BLaER1 (cell line): ENCODE measurements around the gene SMAD4.

Source experiments
- H3K27ac ChIP-seq: shearing (Covaris generic); formaldehyde crosslinking; 2 replicates; pipeline ENCODE4 v1.8.1; 2022
- H3K27me3 ChIP-seq: shearing (Covaris generic); formaldehyde crosslinking; 2 replicates; pipeline ENCODE4 v1.8.1; 2022
- H3K36me3 ChIP-seq: shearing (Covaris generic); formaldehyde crosslinking; 2 replicates; pipeline ENCODE4 v1.8.1; 2022
- H3K4me1 ChIP-seq: shearing (Covaris generic); formaldehyde crosslinking; 2 replicates; pipeline ENCODE4 v1.8.1; 2022
- H3K4me2 ChIP-seq: shearing (Covaris generic); formaldehyde crosslinking; 2 replicates; pipeline ENCODE4 v1.8.1; 2022
- H3K4me3 ChIP-seq: shearing (Covaris generic); formaldehyde crosslinking; 2 replicates; pipeline ENCODE4 v1.8.1; 2022
- H3K9ac ChIP-seq: shearing (Covaris generic); formaldehyde crosslinking; 2 replicates; pipeline ENCODE4 v1.8.1; 2022
- H3K9me3 ChIP-seq: shearing (Covaris generic); formaldehyde crosslinking; 2 replicates; pipeline ENCODE4 v1.8.1; 2022
- H4K20me1 ChIP-seq: shearing (Covaris generic); formaldehyde crosslinking; 2 replicates; pipeline ENCODE4 v1.8.1; 2022
- Cebpa-rat ChIP-seq: shearing (Covaris generic); IDR thresholded peaks from 2 replicates; pipeline ENCODE4 v1.8.1; 2022

Gene SMAD4

GRCh38 chr18:51064256-51064655, 34.2 kb downstream of the SMAD4 start:
- no peak overlapping the region for H3K9ac ChIP-seq
- H4K20me1 ChIP-seq, result peaks cover 26% of the 10 kb centered on the region; the same call in 1 of the 2 replicates
- H3K9me3 ChIP-seq, result no peaks in the 10 kb centered on the region
- H3K4me2 ChIP-seq, result no peak overlapping the region
- no peak for TF ChIP-seq Cebpa-rat
- no peak overlapping the region for H3K4me3 ChIP-seq
- H3K27ac ChIP-seq, result no peak overlapping the region
- no peaks in the 10 kb centered on the region for H3K27me3 ChIP-seq
- peaks cover 89% of the 10 kb centered on the region for H3K36me3 ChIP-seq
- no peaks in the 10 kb centered on the region for H3K4me1 ChIP-seq

GRCh38 chr18:51066273-51066672, 36.3 kb downstream of the SMAD4 start:
- Histone ChIP-seq H3K36me3 (peaks cover 90% of the 10 kb centered on the region), H3K4me3 (no peak overlapping the region), H3K9ac (no peak overlapping the region), H4K20me1 (peaks cover 23% of the 10 kb centered on the region; the same call in 1 of the 2 replicates), H3K4me2 (no peak overlapping the region), H3K27me3 (no peaks in the 10 kb centered on the region), H3K4me1 (no peaks in the 10 kb centered on the region), H3K9me3 (no peaks in the 10 kb centered on the region), H3K27ac (no peak overlapping the region)
- no peak for TF ChIP-seq Cebpa-rat

GRCh38 chr18:51068105-51068504, 38.1 kb downstream of the SMAD4 start:
- Histone ChIP-seq H3K27ac (no peak overlapping the region), H3K36me3 (peaks cover 90% of the 10 kb centered on the region), H3K4me2 (no peak overlapping the region), H3K27me3 (no peaks in the 10 kb centered on the region), H3K9ac (no peak overlapping the region), H3K9me3 (no peaks in the 10 kb centered on the region), H3K4me3 (no peak overlapping the region), H4K20me1 (peaks cover 21% of the 10 kb centered on the region; the same call in 1 of the 2 replicates), H3K4me1 (no peaks in the 10 kb centered on the region)
- TF ChIP-seq Cebpa-rat, result no peak

- TF ChIP-seq Cebpa-rat, result no peak
- no peak overlapping the region for H3K4me2 ChIP-seq
- no peaks in the 10 kb centered on the region for H3K27me3 ChIP-seq
- no peak overlapping the region for H3K27ac ChIP-seq
- no peak overlapping the region for H3K4me3 ChIP-seq
- peaks cover 36% of the 10 kb centered on the region for H4K20me1 ChIP-seq
- peaks cover 87% of the 10 kb centered on the region for H3K36me3 ChIP-seq
- no peak overlapping the region for H3K9ac ChIP-seq
- no peaks in the 10 kb centered on the region for H3K9me3 ChIP-seq
- H3K4me1 ChIP-seq, result peaks cover 16% of the 10 kb centered on the region
These were observed 39.9 kb downstream of the SMAD4 start for GRCh38 chr18:51069885-51070284.

- Histone ChIP-seq H3K27me3 (no peaks in the 10 kb centered on the region), H3K36me3 (peaks cover 85% of the 10 kb centered on the region), H3K4me1 (peaks cover 16% of the 10 kb centered on the region), H4K20me1 (peaks cover 42% of the 10 kb centered on the region), H3K9ac (no peak overlapping the region), H3K4me2 (no peak overlapping the region), H3K9me3 (no peaks in the 10 kb centered on the region), H3K27ac (no peak overlapping the region), H3K4me3 (no peak overlapping the region)
- TF ChIP-seq Cebpa-rat, result no peak
These were observed 40.5 kb downstream of the SMAD4 start for GRCh38 chr18:51070545-51070944.

GRCh38 chr18:51072586-51073313, 42.7 kb downstream of the SMAD4 start:
- Histone ChIP-seq H3K4me3 (no peak overlapping the region), H3K27ac (no peak overlapping the region), H3K9me3 (no peaks in the 10 kb centered on the region), H3K9ac (no peak overlapping the region), H4K20me1 (peaks cover 64% of the 10 kb centered on the region), H3K4me2 (no peak overlapping the region), H3K27me3 (no peaks in the 10 kb centered on the region), H3K36me3 (peaks cover 88% of the 10 kb centered on the region), H3K4me1 (peaks cover 16% of the 10 kb centered on the region)
- no peak for TF ChIP-seq Cebpa-rat

- peak overlapping the region; percentile 48 for H3K4me2 ChIP-seq
- H3K4me1 ChIP-seq, result peaks cover 16% of the 10 kb centered on the region
- H3K9ac ChIP-seq, result no peak overlapping the region
- peaks cover 88% of the 10 kb centered on the region for H3K36me3 ChIP-seq
- H3K27me3 ChIP-seq, result no peaks in the 10 kb centered on the region
- H3K9me3 ChIP-seq, result no peaks in the 10 kb centered on the region
- H3K27ac ChIP-seq, result no peak overlapping the region
- no peak overlapping the region for H3K4me3 ChIP-seq
- H4K20me1 ChIP-seq, result peaks cover 61% of the 10 kb centered on the region
- no peak for TF ChIP-seq Cebpa-rat
These were observed 44.6 kb downstream of the SMAD4 start for GRCh38 chr18:51074605-51075004.

GRCh38 chr18:51076503-51076902, 46.5 kb downstream of the SMAD4 start:
- Histone ChIP-seq H3K27me3 (no peaks in the 10 kb centered on the region), H3K9ac (no peak overlapping the region), H3K4me3 (no peak overlapping the region), H3K36me3 (peaks cover 91% of the 10 kb centered on the region), H3K27ac (no peak overlapping the region), H3K9me3 (no peaks in the 10 kb centered on the region), H3K4me1 (peaks cover 16% of the 10 kb centered on the region), H3K4me2 (no peak overlapping the region), H4K20me1 (peaks cover 61% of the 10 kb centered on the region)
- TF ChIP-seq Cebpa-rat, result no peak

- Histone ChIP-seq H4K20me1 (peaks cover 56% of the 10 kb centered on the region), H3K27ac (no peak overlapping the region), H3K36me3 (peaks cover 91% of the 10 kb centered on the region), H3K9me3 (no peaks in the 10 kb centered on the region), H3K4me3 (no peak overlapping the region), H3K9ac (no peak overlapping the region), H3K27me3 (no peaks in the 10 kb centered on the region), H3K4me1 (peaks cover 16% of the 10 kb centered on the region), H3K4me2 (no peak overlapping the region)
- TF ChIP-seq Cebpa-rat, result no peak
These were observed 47.2 kb downstream of the SMAD4 start for GRCh38 chr18:51077217-51077616.

- H3K4me3 ChIP-seq, result no peak overlapping the region
- no peaks in the 10 kb centered on the region for H3K9me3 ChIP-seq
- H3K9ac ChIP-seq, result no peak overlapping the region
- no peaks in the 10 kb centered on the region for H3K27me3 ChIP-seq
- peaks cover 48% of the 10 kb centered on the region for H4K20me1 ChIP-seq
- H3K27ac ChIP-seq, result no peak overlapping the region
- peaks cover 91% of the 10 kb centered on the region for H3K36me3 ChIP-seq
- H3K4me2 ChIP-seq, result no peak overlapping the region
- peaks cover 16% of the 10 kb centered on the region for H3K4me1 ChIP-seq
- TF ChIP-seq Cebpa-rat, result no peak
These were observed 48.0 kb downstream of the SMAD4 start for GRCh38 chr18:51078026-51078425.
